Body of pancreas (tissue), 4 donors: ENCODE results near the gene PNRC2. TPM values are rescaled to one million over a fixed set of nuclear protein-coding genes. Genes with fewer than 3 reads are reported as not detected.

Source experiments
- ATAC-seq: fragments of 150-250 bp; one replicate; pipeline ENCODE4 v1.9.1; 2016
- DNase-seq, 4 donors: peaks; one replicate each; pipeline ENCODE4 v3.0.0-alpha.2; 2019
- H3K27ac ChIP-seq, 4 donors: fragments of 200-600 bp; sonication (generic); 1 replicate in 3 of 4; 2 replicates in 1 of 4; pipeline versions ENCODE4 v1.5.1 to v1.6.1; 2016 to 2019; ENCODE audit warnings: mild to moderate bottlenecking in 1 of 4, mixed read lengths in 1 of 4, moderate library complexity in 1 of 4
- H3K27me3 ChIP-seq, 2 donors: fragments of 200-600 bp; sonication (generic); one replicate each; pipeline ENCODE4 v1.6.0; 2016; ENCODE audit warnings: mild to moderate bottlenecking in 1 of 2
- H3K36me3 ChIP-seq, 2 donors: fragments of 200-600 bp; sonication (generic); replicated peaks in 1 of 2; 2 replicates each; pipeline ENCODE4 v1.5.1; 2016; ENCODE audit warnings: low read depth in 2 of 2; ENCODE audit not compliant: insufficient read depth in 1 of 2
- H3K4me1 ChIP-seq: fragments of 200-600 bp; sonication (generic); one replicate; pipeline ENCODE4 v1.6.0; 2016
- H3K4me3 ChIP-seq, 2 donors: fragments of 200-600 bp; sonication (generic); 1 replicate in 1 of 2; 2 replicates in 1 of 2; pipeline ENCODE4 v1.5.1; 2016 to 2019
- H3K9me3 ChIP-seq, 3 donors: fragments of 200-600 bp; sonication (generic); 1 replicate in 2 of 3; 2 replicates in 1 of 3; pipeline ENCODE4 v1.5.1; 2016
- CTCF ChIP-seq, 7 experiments: fragments of 450-650 bp in 4 of 7; fragments of 200-600 bp in 3 of 7; sonication (generic) in 3 of 7; IDR thresholded peaks; one replicate each; pipeline ENCODE4 v1.5.1; 2016 to 2019; ENCODE audit warnings: antibody characterized with exemption in 7 of 7
- POLR2A ChIP-seq, 3 donors: fragments of 450-650 bp; IDR thresholded peaks; one replicate each; pipeline ENCODE4 v1.6.1; 2016; ENCODE audit warnings: antibody characterized with exemption in 3 of 3, mild to moderate bottlenecking in 2 of 3
- WGBS, 2 donors: methylation state at CpG; one replicate each; pipeline ENCODE4 v1.1.5; 2017; 5-methylcytosine and 5-hydroxymethylcytosine counted together
- intact Hi-C: fragments of 100-400 bp; cut with DNase I; formaldehyde crosslinking; loops from one replicate; pipeline ENCODE4 v1.15.1; 2023
- total RNA-seq, 2 donors: library from RNA; depleted of rRNA; stranded (reverse); fragments of >200 nt; gene quantifications; one replicate each; pipeline ENCODE4 v1.1.0, GENCODE V29; 2016

Gene PNRC2
- total RNA-seq, 2 donors from 2014 or later: 54.4 to 64.6 TPM

GRCh38 chr1:23927097-23927496, 32.5 kb upstream of the PNRC2 start:
- Histone ChIP-seq H3K9me3 (no peaks in the 10 kb centered on the region), H3K36me3 (no peaks in the 10 kb centered on the region), H3K27me3 (no peaks in the 10 kb centered on the region), H3K4me3 (no peak overlapping the region), H3K27ac (no peak overlapping the region), H3K4me1 (no peaks in the 10 kb centered on the region)
- intact Hi-C loops: no loop called here
- ATAC-seq (no peak), DNase-seq (no peak)
- WGBS, 2 donors: 71 to 82% methylated on average over 1 of the region's 1 CpG
- no peak for TF ChIP-seq CTCF (IDR thresholded peaks at IDR 0.05)
- TF ChIP-seq POLR2A (IDR thresholded peaks at IDR 0.05): no peak

- H3K27me3 ChIP-seq: no peaks in the 10 kb centered on the region
- H3K4me3 ChIP-seq: no peak overlapping the region
- intact Hi-C loops: no loop called here
- WGBS, 2 donors: 83 to 84% methylated on average over 4 of the region's 4 CpGs
- ATAC-seq: no peak
- H3K27ac ChIP-seq: no peak overlapping the region
- TF ChIP-seq CTCF (IDR thresholded peaks at IDR 0.05): no peak
- no peak for TF ChIP-seq POLR2A (IDR thresholded peaks at IDR 0.05)
- H3K4me1 ChIP-seq: no peaks in the 10 kb centered on the region
- H3K36me3 ChIP-seq: no peaks in the 10 kb centered on the region
- H3K9me3 ChIP-seq: no peaks in the 10 kb centered on the region
- DNase-seq: no peak
These were observed 30.8 kb upstream of the PNRC2 start for GRCh38 chr1:23928789-23929188.

GRCh38 chr1:23930270-23930669, 29.4 kb upstream of the PNRC2 start:
- ATAC-seq (no peak), DNase-seq (no peak)
- no peaks in the 10 kb centered on the region for H3K9me3 ChIP-seq
- TF ChIP-seq CTCF (IDR thresholded peaks at IDR 0.05): no peak
- TF ChIP-seq POLR2A (IDR thresholded peaks at IDR 0.05): no peak
- no peaks in the 10 kb centered on the region for H3K27me3 ChIP-seq
- H3K4me3 ChIP-seq: no peak overlapping the region
- no peak overlapping the region for H3K27ac ChIP-seq
- no peaks in the 10 kb centered on the region for H3K4me1 ChIP-seq
- 77 to 85% methylated on average over 5 of the region's 5 CpGs for WGBS, 2 donors
- intact Hi-C loops: no loop called here
- no peaks in the 10 kb centered on the region for H3K36me3 ChIP-seq

DNA sequence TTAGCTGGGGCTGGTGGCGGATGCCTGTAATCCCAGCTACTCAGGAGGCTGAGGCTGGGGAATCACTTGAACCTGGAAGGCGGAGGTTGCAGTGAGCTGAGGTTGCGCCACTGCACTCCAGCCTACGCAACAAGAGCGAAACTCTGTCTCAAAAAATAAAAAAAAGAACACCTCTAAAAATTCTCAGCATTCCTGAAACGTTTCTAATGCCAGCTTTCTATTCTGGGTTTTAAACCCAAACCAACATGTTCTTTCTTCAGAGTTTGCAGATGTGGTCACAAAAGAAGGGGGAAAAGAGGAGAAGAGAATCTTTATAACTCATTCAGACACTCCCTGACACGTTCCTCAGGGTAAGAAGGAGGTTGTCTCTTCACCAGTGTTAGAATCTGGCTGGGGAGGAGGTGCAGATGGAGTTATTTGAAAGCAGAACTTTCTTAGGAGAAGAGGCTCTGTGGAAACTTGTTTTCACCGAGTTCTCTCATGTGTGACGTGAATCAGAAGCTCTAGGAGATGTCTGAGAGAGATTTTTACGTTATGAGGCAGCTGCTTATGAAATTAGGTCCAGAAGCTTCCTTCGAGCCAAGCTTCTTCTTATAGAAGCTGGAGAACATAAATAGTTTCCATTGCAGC, 28.7 kb upstream of the PNRC2 start:
- intact Hi-C loops: no loop called here
- Histone ChIP-seq H3K27me3 (no peaks in the 10 kb centered on the region), H3K4me1 (no peaks in the 10 kb centered on the region), H3K27ac (no peak overlapping the region), H3K4me3 (no peak overlapping the region), H3K36me3 (no peaks in the 10 kb centered on the region), H3K9me3 (no peaks in the 10 kb centered on the region)
- no peak for ATAC-seq
- WGBS, 2 donors: 61 to 71% methylated on average over 11 of the region's 11 CpGs
- no peak for DNase-seq
- no peak for TF ChIP-seq CTCF (IDR thresholded peaks at IDR 0.05)
- TF ChIP-seq POLR2A (IDR thresholded peaks at IDR 0.05): no peak

- ATAC-seq (no peak), DNase-seq (no peak)
- WGBS, 2 donors: 91 to 95% methylated on average over 1 of the region's 1 CpG
- no peak overlapping the region for H3K4me3 ChIP-seq
- no peaks in the 10 kb centered on the region for H3K4me1 ChIP-seq
- intact Hi-C loops: no loop called here
- no peaks in the 10 kb centered on the region for H3K27me3 ChIP-seq
- no peaks in the 10 kb centered on the region for H3K9me3 ChIP-seq
- no peaks in the 10 kb centered on the region for H3K36me3 ChIP-seq
- H3K27ac ChIP-seq: no peak overlapping the region
- TF ChIP-seq CTCF (IDR thresholded peaks at IDR 0.05) (no peak), POLR2A (IDR thresholded peaks at IDR 0.05) (no peak)
These were observed 28.1 kb upstream of the PNRC2 start for GRCh38 chr1:23931491-23931880.
